Upper lobe of left lung (tissue), 4 donors: ENCODE measurements around the gene RBKS.

Experiments used
- CTCF ChIP-seq, 6 experiments: fragments of 450-650 bp in 4 of 6; fragments of 200-600 bp in 2 of 6; sonication (generic) in 2 of 6; IDR thresholded peaks; one replicate each; pipeline ENCODE4 v1.5.1; 2016 to 2019; ENCODE audit warnings: antibody characterized with exemption in 6 of 6
- EP300 ChIP-seq, 4 donors: sonication (generic); formaldehyde crosslinking; IDR thresholded peaks; one replicate each; pipeline ENCODE4 v1.5.1; 2017; ENCODE audit warnings: antibody characterized with exemption in 4 of 4, control low read depth in 2 of 4
- POLR2A ChIP-seq, 4 donors: fragments of 450-650 bp; IDR thresholded peaks; one replicate each; pipeline ENCODE4 v1.5.1; 2016 to 2017; ENCODE audit warnings: antibody characterized with exemption in 4 of 4, mild to moderate bottlenecking in 2 of 4
- POLR2AphosphoS5 ChIP-seq, 2 donors: sonication (generic); formaldehyde crosslinking; IDR thresholded peaks; one replicate each; pipeline ENCODE4 v1.5.1; 2017; ENCODE audit warnings: antibody characterized with exemption in 2 of 2

- TF ChIP-seq CTCF (IDR thresholded peaks at IDR 0.05) (peak in 2 of 6 experiments; percentile 15 to 17), POLR2A (IDR thresholded peaks at IDR 0.05) (peak in 3 of 4 donors; percentile 75 to 91 (median 90)), EP300 (IDR thresholded peaks at IDR 0.05) (peak in 3 of 4 donors; percentile 82 to 91 (median 90)), POLR2AphosphoS5 (IDR thresholded peaks at IDR 0.05) (peak; percentile 90 to 96)
These were observed at the start of gene RBKS, which contains the start of gene BABAM2 for GRCh38 chr2:27890146-27890923.
